OCI-LY7 (cell line): Measurements from ENCODE around the gene PPIL1.

ENCODE experiments used
- EZH2phosphoT487 ChIP-seq: fragments of 200-600 bp; sonication (generic); IDR thresholded peaks from 2 replicates; pipeline ENCODE4 v1.6.1; 2018; ENCODE audit warnings: low read depth, borderline replicate concordance, mild to moderate bottlenecking, mixed run types, antibody characterized with exemption, low read length, moderate library complexity, mixed read lengths
- TF ChIP-seq, protein P1 (sequence below): fragments of 200-600 bp; sonication (generic); conservative IDR thresholded peaks from 2 replicates; pipeline ENCODE4 v1.5.1; 2014; ENCODE audit warnings: mild to moderate bottlenecking, antibody characterized with exemption, low read length, moderate library complexity, mixed read lengths

GRCh38 chr6:36862164-36862847, 12.3 kb downstream of the PPIL1 start:
- no peak for TF ChIP-seq EZH2phosphoT487
- TF ChIP-seq, protein P1, sequence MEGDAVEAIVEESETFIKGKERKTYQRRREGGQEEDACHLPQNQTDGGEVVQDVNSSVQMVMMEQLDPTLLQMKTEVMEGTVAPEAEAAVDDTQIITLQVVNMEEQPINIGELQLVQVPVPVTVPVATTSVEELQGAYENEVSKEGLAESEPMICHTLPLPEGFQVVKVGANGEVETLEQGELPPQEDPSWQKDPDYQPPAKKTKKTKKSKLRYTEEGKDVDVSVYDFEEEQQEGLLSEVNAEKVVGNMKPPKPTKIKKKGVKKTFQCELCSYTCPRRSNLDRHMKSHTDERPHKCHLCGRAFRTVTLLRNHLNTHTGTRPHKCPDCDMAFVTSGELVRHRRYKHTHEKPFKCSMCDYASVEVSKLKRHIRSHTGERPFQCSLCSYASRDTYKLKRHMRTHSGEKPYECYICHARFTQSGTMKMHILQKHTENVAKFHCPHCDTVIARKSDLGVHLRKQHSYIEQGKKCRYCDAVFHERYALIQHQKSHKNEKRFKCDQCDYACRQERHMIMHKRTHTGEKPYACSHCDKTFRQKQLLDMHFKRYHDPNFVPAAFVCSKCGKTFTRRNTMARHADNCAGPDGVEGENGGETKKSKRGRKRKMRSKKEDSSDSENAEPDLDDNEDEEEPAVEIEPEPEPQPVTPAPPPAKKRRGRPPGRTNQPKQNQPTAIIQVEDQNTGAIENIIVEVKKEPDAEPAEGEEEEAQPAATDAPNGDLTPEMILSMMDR: no peak
